DOHH2 (cell line): ENCODE measurements around the gene TP53AIP1.

Experiments
- H3F3A ChIP-seq: fragments of 200-600 bp; sonication (generic), shearing (Covaris generic); 2 replicates; pipeline ENCODE4 v1.6.0; 2016; ENCODE audit warnings: antibody characterized with exemption, mild to moderate bottlenecking; ENCODE audit not compliant: control insufficient read depth, insufficient read depth
- H3K27ac ChIP-seq: fragments of 200-600 bp; sonication (generic); 2 replicates; pipeline ENCODE4 v1.5.1; 2014; ENCODE audit warnings: low read depth, mild to moderate bottlenecking, low read length, moderate library complexity
- H3K27me3 ChIP-seq: fragments of 200-600 bp; sonication (generic); 2 replicates; pipeline ENCODE4 v1.6.1; 2014; ENCODE audit warnings: mild to moderate bottlenecking, low read length, mixed read lengths; ENCODE audit not compliant: control insufficient read depth
- H3K36me3 ChIP-seq: fragments of 200-600 bp; sonication (generic); 2 replicates; pipeline ENCODE4 v1.6.1; 2014; ENCODE audit warnings: mild to moderate bottlenecking, low read length, moderate library complexity, mixed read lengths; ENCODE audit not compliant: control insufficient read depth
- H3K4me1 ChIP-seq: fragments of 200-600 bp; sonication (generic); 2 replicates; pipeline ENCODE4 v1.6.1; 2014; ENCODE audit warnings: mild to moderate bottlenecking, low read length, mixed read lengths; ENCODE audit not compliant: control insufficient read depth
- H3K4me2 ChIP-seq: fragments of 200-600 bp; sonication (generic); 2 replicates; pipeline ENCODE4 v1.6.0; 2014; ENCODE audit warnings: mild to moderate bottlenecking, low read length, moderate library complexity
- H3K4me3 ChIP-seq: fragments of 200-600 bp; sonication (generic); 2 replicates; pipeline ENCODE4 v1.5.1; 2014; ENCODE audit warnings: mild to moderate bottlenecking, low read length, mixed read lengths
- H3K79me2 ChIP-seq: fragments of 200-600 bp; sonication (generic); 2 replicates; pipeline ENCODE4 v1.6.1; 2014; ENCODE audit warnings: mild to moderate bottlenecking, low read length, mixed read lengths; ENCODE audit not compliant: control insufficient read depth
- H3K9me2 ChIP-seq: fragments of 200-600 bp; sonication (generic); replicated peaks from 2 replicates; pipeline ENCODE4 v1.6.1; 2014; ENCODE audit warnings: mild to moderate bottlenecking, low read length, mixed read lengths; ENCODE audit not compliant: control insufficient read depth
- H3K9me3 ChIP-seq: fragments of 200-600 bp; sonication (generic); 2 replicates; pipeline ENCODE4 v1.6.1; 2014; ENCODE audit warnings: antibody characterized with exemption, low read length, mixed read lengths; ENCODE audit not compliant: control insufficient read depth, insufficient read depth
- H4K20me1 ChIP-seq: fragments of 200-600 bp; sonication (generic); 2 replicates; pipeline ENCODE4 v1.6.0; 2014; ENCODE audit warnings: low read depth, mild to moderate bottlenecking, antibody characterized with exemption, low read length, moderate library complexity; ENCODE audit not compliant: control insufficient read depth, insufficient read depth
- EZH2phosphoT487 ChIP-seq: fragments of 200-600 bp; sonication (generic); IDR thresholded peaks from 2 replicates; pipeline ENCODE4 v1.6.1; 2017; ENCODE audit warnings: borderline replicate concordance, mild to moderate bottlenecking, antibody characterized with exemption, low read length, moderate library complexity, mixed read lengths
- TF ChIP-seq, protein P1 (sequence below): fragments of 200-600 bp; sonication (generic); IDR thresholded peaks from one replicate; pipeline ENCODE4 v1.5.1; 2014; ENCODE audit warnings: antibody characterized with exemption, mild to moderate bottlenecking, low read depth, low read length; ENCODE audit not compliant: poor library complexity, severe bottlenecking

TP53AIP1 gene

GRCh38 chr11:128928400-128928799 lies 14.3 kb downstream of the TP53AIP1 start:
- Histone ChIP-seq H3K4me1 (no peaks in the 10 kb centered on the region), H3K9me3 (no peaks in the 10 kb centered on the region), H4K20me1 (no peaks in the 10 kb centered on the region), H3K9me2 (no peaks in the 10 kb centered on the region), H3K79me2 (no peaks in the 10 kb centered on the region), H3K4me3 (no peak overlapping the region), H3K27me3 (peaks cover 13% of the 10 kb centered on the region; the same call in 1 of the 2 replicates), H3K36me3 (no peaks in the 10 kb centered on the region), H3K4me2 (no peak overlapping the region), H3F3A (no peaks in the 10 kb centered on the region), H3K27ac (no peak overlapping the region)
- TF ChIP-seq, protein P1, sequence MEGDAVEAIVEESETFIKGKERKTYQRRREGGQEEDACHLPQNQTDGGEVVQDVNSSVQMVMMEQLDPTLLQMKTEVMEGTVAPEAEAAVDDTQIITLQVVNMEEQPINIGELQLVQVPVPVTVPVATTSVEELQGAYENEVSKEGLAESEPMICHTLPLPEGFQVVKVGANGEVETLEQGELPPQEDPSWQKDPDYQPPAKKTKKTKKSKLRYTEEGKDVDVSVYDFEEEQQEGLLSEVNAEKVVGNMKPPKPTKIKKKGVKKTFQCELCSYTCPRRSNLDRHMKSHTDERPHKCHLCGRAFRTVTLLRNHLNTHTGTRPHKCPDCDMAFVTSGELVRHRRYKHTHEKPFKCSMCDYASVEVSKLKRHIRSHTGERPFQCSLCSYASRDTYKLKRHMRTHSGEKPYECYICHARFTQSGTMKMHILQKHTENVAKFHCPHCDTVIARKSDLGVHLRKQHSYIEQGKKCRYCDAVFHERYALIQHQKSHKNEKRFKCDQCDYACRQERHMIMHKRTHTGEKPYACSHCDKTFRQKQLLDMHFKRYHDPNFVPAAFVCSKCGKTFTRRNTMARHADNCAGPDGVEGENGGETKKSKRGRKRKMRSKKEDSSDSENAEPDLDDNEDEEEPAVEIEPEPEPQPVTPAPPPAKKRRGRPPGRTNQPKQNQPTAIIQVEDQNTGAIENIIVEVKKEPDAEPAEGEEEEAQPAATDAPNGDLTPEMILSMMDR, result no peak
- TF ChIP-seq EZH2phosphoT487, result no peak

- no peaks in the 10 kb centered on the region for H3K4me1 ChIP-seq
- H3K4me2 ChIP-seq, result no peak overlapping the region
- H3K36me3 ChIP-seq, result no peaks in the 10 kb centered on the region
- no peak overlapping the region for H3K27ac ChIP-seq
- H3K9me3 ChIP-seq, result no peaks in the 10 kb centered on the region
- H3K79me2 ChIP-seq, result no peaks in the 10 kb centered on the region
- peaks cover 13% of the 10 kb centered on the region; the same call in 1 of the 2 replicates for H3K27me3 ChIP-seq
- H3F3A ChIP-seq, result no peaks in the 10 kb centered on the region
- H4K20me1 ChIP-seq, result no peaks in the 10 kb centered on the region
- TF ChIP-seq, protein P1, result no peak
- no peak for TF ChIP-seq EZH2phosphoT487
- H3K4me3 ChIP-seq, result no peak overlapping the region
- no peaks in the 10 kb centered on the region for H3K9me2 ChIP-seq
Measured at GRCh38 chr11:128927683-128928336, 14.9 kb downstream of the TP53AIP1 start.

DNA sequence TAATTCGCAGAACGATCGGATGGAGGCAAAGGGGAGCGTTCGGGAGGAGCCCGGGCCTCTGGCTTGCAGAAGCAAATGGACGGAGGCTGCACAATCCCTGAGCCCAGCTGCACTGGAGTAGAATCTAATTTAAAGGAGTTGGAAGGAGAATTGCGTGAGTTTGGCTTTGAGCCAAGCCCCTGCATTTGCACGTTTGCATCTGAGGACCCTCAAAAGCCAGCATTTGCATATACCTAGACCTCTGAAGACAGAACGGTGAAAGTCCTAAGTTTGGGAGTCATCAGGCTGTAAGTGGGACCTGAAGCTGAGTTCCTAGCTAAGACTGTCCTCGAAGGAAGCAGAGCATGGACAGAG lies 15.6 kb downstream of the TP53AIP1 start:
- no peak overlapping the region for H3K27ac ChIP-seq
- no peak overlapping the region for H3K4me2 ChIP-seq
- no peak overlapping the region for H3K4me3 ChIP-seq
- TF ChIP-seq EZH2phosphoT487, result no peak
- TF ChIP-seq, protein P1, result no peak
- no peaks in the 10 kb centered on the region for H3K36me3 ChIP-seq
- no peaks in the 10 kb centered on the region for H3K79me2 ChIP-seq
- no peaks in the 10 kb centered on the region for H3K9me3 ChIP-seq
- H3K4me1 ChIP-seq, result no peaks in the 10 kb centered on the region
- no peaks in the 10 kb centered on the region for H3K9me2 ChIP-seq
- no peaks in the 10 kb centered on the region for H3F3A ChIP-seq
- no peaks in the 10 kb centered on the region for H4K20me1 ChIP-seq
- H3K27me3 ChIP-seq, result peaks cover 13% of the 10 kb centered on the region; the same call in 1 of the 2 replicates
